GM19035 (cell line): ENCODE results near the gene TTLL7.
"Not testable (repeated sequence)": the region's sequence is repeated elsewhere in the genome, so short reads cannot be mapped to it uniquely, and the experiment has no call there.

Experiments
- ATAC-seq: cut with Tn5 transposase; IDR thresholded peaks from one replicate; pipeline ENCODE4 v1.9.1; 2021; ENCODE audit not compliant: unreplicated experiment

The TTLL7 gene

GRCh38 chr1:83996191-83996590 lies 2.7 kb downstream of the TTLL7 start:
- no peak for ATAC-seq

DNA sequence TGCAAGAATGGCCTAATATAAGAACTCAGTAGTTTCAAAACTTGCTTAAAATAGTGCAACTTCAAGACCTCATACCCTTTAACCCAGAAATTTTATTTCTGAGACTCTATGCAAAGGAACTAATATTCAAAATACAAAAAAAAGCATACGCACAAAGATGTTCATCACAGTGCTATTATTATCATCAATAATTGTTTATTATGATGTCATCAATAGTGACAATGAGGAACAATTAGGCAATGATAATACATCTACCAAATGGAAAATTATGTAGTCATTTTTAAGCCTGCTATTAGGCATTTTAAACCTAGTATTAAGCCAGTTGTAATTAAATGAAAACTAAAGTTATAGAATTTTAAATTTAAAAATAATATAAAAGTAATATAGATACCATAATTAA lies 3.3 kb downstream of the TTLL7 start:
- ATAC-seq: no peak

- ATAC-seq: no peak
These were observed 4.8 kb downstream of the TTLL7 start for GRCh38 chr1:83994111-83994510.

GRCh38 chr1:83990734-83991133 lies 8.2 kb downstream of the TTLL7 start:
- ATAC-seq: no peak

- no peak for ATAC-seq
These were observed 13.9 kb downstream of the TTLL7 start for GRCh38 chr1:83985048-83985447.

- ATAC-seq: not testable (repeated sequence)
These were observed 15.0 kb downstream of the TTLL7 start for GRCh38 chr1:83983918-83984317.

DNA sequence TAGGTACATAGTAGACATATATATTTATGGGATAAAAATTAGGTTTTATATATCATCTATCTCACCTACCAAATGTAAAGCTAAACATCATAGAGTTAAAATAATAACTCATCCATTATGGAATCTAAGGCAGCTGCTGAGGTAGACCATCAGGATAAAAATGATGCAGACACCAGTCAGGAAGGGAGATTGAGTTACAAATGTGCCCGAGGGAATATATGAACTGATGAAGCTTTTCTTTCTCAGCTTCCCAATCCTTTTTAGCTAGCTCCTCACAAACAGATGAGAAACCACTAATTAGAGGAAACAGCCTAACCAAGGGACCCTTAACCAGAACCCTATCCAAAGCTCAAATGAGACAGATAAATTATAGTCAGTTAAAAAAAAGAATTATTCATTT lies 20.9 kb downstream of the TTLL7 start:
- ATAC-seq: no peak

GRCh38 chr1:83976920-83977319 lies 22.0 kb downstream of the TTLL7 start:
- ATAC-seq: no peak

- no peak for ATAC-seq
These were observed 28.1 kb downstream of the TTLL7 start for GRCh38 chr1:83970802-83971201.

GRCh38 chr1:83970114-83970513 lies 28.8 kb downstream of the TTLL7 start:
- ATAC-seq: no peak

- no peak for ATAC-seq
These were observed 31.6 kb downstream of the TTLL7 start for GRCh38 chr1:83967336-83967735.

- no peak for ATAC-seq
These were observed 34.8 kb downstream of the TTLL7 start for GRCh38 chr1:83964153-83964552.

GRCh38 chr1:83961571-83962295 lies 37.2 kb downstream of the TTLL7 start:
- ATAC-seq: no peak

DNA sequence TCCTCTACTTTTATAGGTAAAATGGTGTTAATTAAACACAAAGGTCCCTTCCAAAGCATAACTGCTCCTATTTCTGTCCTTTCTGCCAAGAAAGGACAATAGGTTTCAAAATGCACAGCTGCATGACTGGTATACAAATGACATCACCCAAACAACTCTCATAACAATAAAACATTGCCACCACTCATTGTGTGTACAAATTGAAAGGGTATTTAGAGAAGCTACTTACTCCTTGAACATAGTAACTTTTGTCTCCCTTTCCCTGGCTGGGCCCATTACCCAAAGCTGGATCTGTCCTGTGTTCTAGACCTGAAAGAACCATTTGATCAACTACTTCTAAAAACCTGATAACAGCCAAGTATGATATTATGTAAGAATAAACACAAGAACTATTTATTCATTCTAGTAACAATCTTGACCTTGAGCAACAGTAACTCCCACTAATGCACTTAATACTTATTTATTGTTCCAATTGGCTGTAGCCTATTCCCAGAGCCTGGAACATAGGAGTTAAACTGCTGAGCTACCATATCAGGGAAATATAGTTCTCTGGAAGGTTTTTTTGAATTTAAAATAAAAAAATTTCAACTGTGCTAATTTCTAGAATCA lies 38.2 kb downstream of the TTLL7 start:
- ATAC-seq: no peak

- no peak for ATAC-seq
These were observed 39.0 kb downstream of the TTLL7 start for GRCh38 chr1:83959824-83960498.

- ATAC-seq: no peak
These were observed 40.2 kb downstream of the TTLL7 start for GRCh38 chr1:83958704-83959103.

DNA sequence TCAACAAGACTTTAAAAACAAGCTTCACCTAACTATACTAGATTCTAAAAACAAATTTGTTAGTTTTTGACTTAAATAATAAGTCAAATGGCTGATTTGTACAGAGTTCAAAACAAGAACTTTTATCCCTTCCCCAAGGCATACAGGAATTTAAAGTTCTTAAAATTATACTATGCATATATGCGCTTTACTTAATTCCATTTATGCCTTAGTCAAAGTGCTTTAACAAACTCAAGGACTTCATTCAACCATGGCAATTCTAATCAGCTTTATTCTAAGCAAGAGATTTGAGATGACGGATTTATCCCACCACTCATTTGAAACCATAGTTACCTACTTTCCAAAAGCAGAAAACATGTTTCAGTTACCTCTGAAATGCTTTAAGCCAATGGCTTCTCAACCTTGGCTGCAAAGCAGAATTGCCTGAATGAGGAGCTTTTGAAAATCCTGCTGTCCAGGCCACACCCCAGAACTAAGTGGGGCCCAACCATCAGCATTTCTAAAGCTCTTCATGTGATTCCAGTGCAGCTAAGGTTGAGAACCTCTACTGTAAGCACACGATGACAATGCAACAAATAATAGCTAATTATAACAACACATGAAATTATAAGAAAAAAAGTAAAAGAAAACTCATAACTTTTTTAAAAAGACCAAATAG lies 44.6 kb downstream of the TTLL7 start:
- ATAC-seq: no peak

DNA sequence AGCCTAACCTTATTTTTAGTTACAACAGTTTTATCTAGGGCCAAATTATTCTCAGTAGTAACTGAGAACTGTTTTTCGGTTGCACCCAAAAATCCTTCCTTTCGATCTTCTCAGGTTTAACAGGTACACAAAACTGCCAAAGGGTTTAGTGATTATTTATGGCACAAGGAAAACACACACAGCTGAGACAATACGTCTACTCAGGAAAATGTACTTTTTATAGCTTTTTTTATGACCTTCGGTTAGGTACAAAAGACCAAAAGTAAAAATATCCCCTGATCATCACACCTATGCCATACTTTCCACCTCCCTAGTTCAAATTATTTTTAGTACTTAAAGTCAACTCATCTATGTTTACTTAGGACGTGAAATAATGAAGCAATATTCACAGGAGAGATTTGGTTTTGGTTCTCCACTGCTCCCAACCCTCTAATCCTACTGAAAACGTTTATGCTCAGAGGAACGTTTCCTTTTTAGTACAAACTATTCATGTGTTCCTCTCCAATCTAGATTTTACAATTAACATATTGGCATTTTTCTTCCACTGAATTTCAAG lies 48.7 kb downstream of the TTLL7 start:
- no peak for ATAC-seq

DNA sequence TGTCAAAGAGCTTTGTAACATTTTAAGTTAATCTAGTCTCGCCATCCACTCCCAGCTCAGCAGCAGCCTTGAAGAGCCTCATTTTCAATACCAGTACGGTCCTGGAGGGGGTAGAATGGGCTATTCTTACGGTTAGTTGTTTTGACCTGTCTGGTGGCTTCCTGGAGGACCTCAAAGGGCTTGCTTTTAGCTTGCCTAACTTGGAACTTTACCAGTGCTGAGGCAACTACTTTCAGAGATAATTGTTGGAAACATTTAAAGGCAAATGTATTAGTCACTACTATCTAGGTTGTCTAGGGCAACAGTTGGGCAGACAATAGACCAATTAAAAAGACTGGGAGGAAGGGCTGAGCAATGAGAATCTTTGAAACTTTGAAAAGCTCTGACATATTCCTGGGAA lies 56.0 kb downstream of the TTLL7 start:
- ATAC-seq: no peak

GRCh38 chr1:83934550-83934949 lies 64.4 kb downstream of the TTLL7 start:
- ATAC-seq: no peak

DNA sequence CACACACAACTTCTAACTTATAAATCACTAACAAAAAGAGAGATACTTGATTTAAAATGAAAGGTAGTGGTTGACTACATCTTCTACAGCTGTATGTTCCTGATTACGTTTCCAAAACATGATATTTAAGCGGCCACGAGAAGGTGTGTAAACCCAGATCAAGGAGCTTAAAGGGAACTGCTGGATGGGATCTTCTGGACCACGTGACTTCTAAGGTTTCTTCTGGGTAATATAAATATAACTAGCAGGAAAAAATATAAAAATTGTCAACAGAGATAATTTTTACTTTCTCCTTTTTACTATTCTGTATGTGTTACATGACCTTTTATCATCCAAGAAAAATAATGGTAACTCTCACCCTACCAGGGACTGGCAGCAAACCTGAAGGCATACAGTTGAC lies 66.2 kb downstream of the TTLL7 start:
- no peak for ATAC-seq

DNA sequence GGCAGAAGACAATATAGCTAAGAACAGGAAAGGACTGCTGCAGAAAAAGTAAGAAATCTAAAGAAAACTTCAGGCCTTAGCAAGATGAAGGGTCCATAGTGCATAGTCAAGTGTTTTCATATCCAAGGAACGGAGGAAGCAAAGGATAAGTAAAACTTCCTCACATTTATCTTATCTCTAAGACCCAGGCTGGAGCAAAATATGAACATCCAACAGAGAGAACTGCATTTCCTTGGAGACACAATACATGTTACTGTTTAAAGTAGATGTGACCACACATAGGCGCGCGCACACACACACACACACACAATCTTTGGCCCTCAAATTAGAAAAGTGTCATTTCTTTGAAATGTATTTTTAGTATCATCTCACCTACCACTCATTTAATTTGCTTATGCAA lies 66.7 kb downstream of the TTLL7 start:
- ATAC-seq: no peak
